A549 (cell line): Measurements from ENCODE around the gene TNFRSF21.

Experiments used
- CBX2 ChIP-seq: fragments of 200-600 bp; sonication (generic); IDR thresholded peaks from 2 replicates; pipeline ENCODE4 v1.6.1; 2016; ENCODE audit warnings: low read depth, mild to moderate bottlenecking, borderline replicate concordance
- CHD2 ChIP-seq: fragments of 150-350 bp; IDR thresholded peaks from 2 replicates; pipeline ENCODE4 v1.6.1; 2014; ENCODE audit warnings: low read length; ENCODE audit not compliant: partially characterized antibody
- CTCF ChIP-seq: fragments of >200 bp; sonication (Bioruptor Twin); formaldehyde crosslinking; IDR thresholded peaks from 3 replicates; pipeline ENCODE4 v1.5.1; 2016
- HOXA7 ChIP-seq: fragments of 250-450 bp; sonication (Bioruptor Pico); IDR thresholded peaks from 2 replicates; pipeline ENCODE4 v1.5.0; 2020; ENCODE audit warnings: mild to moderate bottlenecking, moderate library complexity
- POLR2A ChIP-seq: IDR thresholded peaks from 2 replicates; pipeline ENCODE4 v1.6.1; 2012; ENCODE audit warnings: mild to moderate bottlenecking, low read length
- POLR2AphosphoS2 ChIP-seq: conservative IDR thresholded peaks from 2 replicates; pipeline ENCODE4 v1.6.1; 2012; ENCODE audit warnings: low read length, improper control_type of control experiment, inconsistent platforms
- RAD21 ChIP-seq, 2 experiments: fragments of >200 bp in 1 of 2; sonication (Bioruptor Twin) in 1 of 2; formaldehyde crosslinking in 1 of 2; IDR thresholded peaks in 1 of 2; conservative IDR thresholded peaks in 1 of 2; 2 replicates in 1 of 2; 3 replicates in 1 of 2; pipeline ENCODE4 v1.6.1; 2012 to 2018; ENCODE audit warnings: inconsistent platforms in 1 of 2
- RFX5 ChIP-seq: fragments of 450-650 bp; IDR thresholded peaks from 2 replicates; pipeline ENCODE4 v1.7.1; 2014; ENCODE audit warnings: antibody characterized with exemption, mild to moderate bottlenecking, moderate library complexity
- TF ChIP-seq, protein P1 (sequence below): IDR thresholded peaks from 2 replicates; pipeline ENCODE4 v1.6.1; 2012
- TF ChIP-seq, protein P2 (sequence below): IDR thresholded peaks from 2 replicates; pipeline ENCODE4 v1.6.1; 2012
- TF ChIP-seq, protein P3 (sequence below): fragments of 450-650 bp; IDR thresholded peaks from 2 replicates; pipeline ENCODE4 v1.6.1; 2014; ENCODE audit warnings: antibody characterized with exemption

GRCh38 chr6:47200536-47201334 is 109.0 kb downstream of the TNFRSF21 start:
- TF ChIP-seq CTCF, result no peak
- no peak for TF ChIP-seq CHD2
- TF ChIP-seq POLR2A, result no peak
- TF ChIP-seq, protein P1, sequence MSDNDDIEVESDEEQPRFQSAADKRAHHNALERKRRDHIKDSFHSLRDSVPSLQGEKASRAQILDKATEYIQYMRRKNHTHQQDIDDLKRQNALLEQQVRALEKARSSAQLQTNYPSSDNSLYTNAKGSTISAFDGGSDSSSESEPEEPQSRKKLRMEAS, result no peak
- TF ChIP-seq RFX5, result no peak
- TF ChIP-seq CBX2, result no peak
- no peak for TF ChIP-seq RAD21 (conservative IDR thresholded peaks at IDR 0.05 in 1 of 2, IDR thresholded peaks at IDR 0.05 in 1 of 2)
- TF ChIP-seq HOXA7 (CRISPR knock-in tag), result no peak
- TF ChIP-seq, protein P2, sequence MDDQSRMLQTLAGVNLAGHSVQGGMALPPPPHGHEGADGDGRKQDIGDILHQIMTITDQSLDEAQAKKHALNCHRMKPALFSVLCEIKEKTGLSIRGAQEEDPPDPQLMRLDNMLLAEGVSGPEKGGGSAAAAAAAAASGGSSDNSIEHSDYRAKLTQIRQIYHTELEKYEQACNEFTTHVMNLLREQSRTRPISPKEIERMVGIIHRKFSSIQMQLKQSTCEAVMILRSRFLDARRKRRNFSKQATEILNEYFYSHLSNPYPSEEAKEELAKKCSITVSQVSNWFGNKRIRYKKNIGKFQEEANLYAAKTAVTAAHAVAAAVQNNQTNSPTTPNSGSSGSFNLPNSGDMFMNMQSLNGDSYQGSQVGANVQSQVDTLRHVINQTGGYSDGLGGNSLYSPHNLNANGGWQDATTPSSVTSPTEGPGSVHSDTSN, result no peak
- no peak for TF ChIP-seq POLR2AphosphoS2
- TF ChIP-seq, protein P3, sequence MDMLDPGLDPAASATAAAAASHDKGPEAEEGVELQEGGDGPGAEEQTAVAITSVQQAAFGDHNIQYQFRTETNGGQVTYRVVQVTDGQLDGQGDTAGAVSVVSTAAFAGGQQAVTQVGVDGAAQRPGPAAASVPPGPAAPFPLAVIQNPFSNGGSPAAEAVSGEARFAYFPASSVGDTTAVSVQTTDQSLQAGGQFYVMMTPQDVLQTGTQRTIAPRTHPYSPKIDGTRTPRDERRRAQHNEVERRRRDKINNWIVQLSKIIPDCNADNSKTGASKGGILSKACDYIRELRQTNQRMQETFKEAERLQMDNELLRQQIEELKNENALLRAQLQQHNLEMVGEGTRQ, result no peak
